Immature natural killer cell (primary cell): ENCODE measurements around the gene GNG14. TPM values are rescaled to one million over a fixed set of nuclear protein-coding genes. Genes with fewer than 3 reads are reported as not detected.
"Not testable (repeated sequence)": the region's sequence is repeated elsewhere in the genome, so short reads cannot be mapped to it uniquely, and the experiment has no call there.

Source experiments
- DNase-seq, 3 donors: peaks; one replicate each; pipeline ENCODE4 v3.0.0; 2022; ENCODE audit warnings: mixed read lengths in 1 of 3
- H3K27ac Mint-ChIP-seq, 6 donors: one replicate each; pipeline ENCODE4 v1.8.0; 2020; ENCODE audit warnings: mixed read lengths in 6 of 6, mild to moderate bottlenecking in 5 of 6, inconsistent platforms in 4 of 6, moderate library complexity in 3 of 6
- H3K27me3 Mint-ChIP-seq, 3 donors: one replicate each; pipeline ENCODE4 v1.8.0; 2020 to 2021; ENCODE audit warnings: low read depth in 3 of 3, mild to moderate bottlenecking in 3 of 3, mixed read lengths in 3 of 3, moderate library complexity in 3 of 3, inconsistent platforms in 1 of 3
- H3K36me3 Mint-ChIP-seq, 3 donors: one replicate each; pipeline ENCODE4 v1.8.0; 2020; ENCODE audit warnings: mixed read lengths in 3 of 3, inconsistent platforms in 2 of 3, mild to moderate bottlenecking in 2 of 3
- H3K4me1 Mint-ChIP-seq, 2 donors: one replicate each; pipeline ENCODE4 v1.8.0; 2020; ENCODE audit warnings: inconsistent platforms in 2 of 2, mild to moderate bottlenecking in 2 of 2, mixed read lengths in 2 of 2, moderate library complexity in 1 of 2
- H3K4me3 Mint-ChIP-seq, 5 donors: one replicate each; pipeline ENCODE4 v1.8.0; 2020; ENCODE audit warnings: mild to moderate bottlenecking in 5 of 5, mixed read lengths in 5 of 5, inconsistent platforms in 3 of 5, moderate library complexity in 3 of 5
- H3K9me3 Mint-ChIP-seq, 6 donors: one replicate each; pipeline ENCODE4 v1.8.0; 2020; ENCODE audit warnings: mild to moderate bottlenecking in 6 of 6, mixed read lengths in 6 of 6, inconsistent platforms in 4 of 6, moderate library complexity in 3 of 6
- polyA plus RNA-seq, 3 donors: library from polyadenylated mRNA; unstranded; fragments of 300-500 nt; fragmentation: Illumina TruSeq; gene quantifications; one replicate each; pipeline ENCODE4 v1.2.3, GENCODE V29; 2021

The GNG14 gene
- polyA plus RNA-seq, 3 donors from 2014 or later, result not detected

- Mint-ChIP-seq H3K9me3 (no peaks in the 10 kb centered on the region), H3K36me3 (peaks cover 0 to 30% (median 8%) of the 10 kb centered on the region in 3 donors), H3K4me1 (no peaks in the 10 kb centered on the region), H3K27ac (no peak overlapping the region), H3K27me3 (no peaks in the 10 kb centered on the region), H3K4me3 (no peak overlapping the region)
- DNase-seq, result no peak
Measured at GRCh38 chr19:12711187-12711586, 23.4 kb downstream of the GNG14 start.

- not testable (repeated sequence) for H3K27me3 Mint-ChIP-seq, H3K4me3 Mint-ChIP-seq, H3K27ac Mint-ChIP-seq, H3K4me1 Mint-ChIP-seq, H3K9me3 Mint-ChIP-seq
- DNase-seq, result peak in 1 of 3 donors; percentile 43
- H3K36me3 Mint-ChIP-seq, result peaks cover 0 to 28% (median 8%) of the 10 kb centered on the region in 3 donors
Measured at GRCh38 chr19:12712077-12712476, 24.3 kb downstream of the GNG14 start.

- not testable (repeated sequence) for H3K4me1 Mint-ChIP-seq, DNase-seq, H3K9me3 Mint-ChIP-seq, H3K27me3 Mint-ChIP-seq, H3K4me3 Mint-ChIP-seq, H3K27ac Mint-ChIP-seq
- H3K36me3 Mint-ChIP-seq, result peaks cover 0 to 28% (median 8%) of the 10 kb centered on the region in 3 donors
Measured at GRCh38 chr19:12713304-12713703, 25.5 kb downstream of the GNG14 start.

GRCh38 chr19:12715102-12715501 is 27.3 kb downstream of the GNG14 start:
- Mint-ChIP-seq H3K4me3 (no peak overlapping the region), H3K27ac (no peak overlapping the region), H3K4me1 (peaks cover 8% of the 10 kb centered on the region in 2 donors), H3K9me3 (no peaks in the 10 kb centered on the region), H3K27me3 (peaks cover 0 to 2% (median 2%) of the 10 kb centered on the region in 3 donors), H3K36me3 (peaks cover 0 to 25% (median 8%) of the 10 kb centered on the region in 3 donors)
- DNase-seq, result no peak

- H3K36me3 Mint-ChIP-seq, result peaks cover 0 to 20% (median 3%) of the 10 kb centered on the region in 3 donors
- H3K4me1 Mint-ChIP-seq, result peaks cover 13 to 15% of the 10 kb centered on the region in 2 donors
- H3K27ac Mint-ChIP-seq, result no peak overlapping the region
- DNase-seq, result no peak
- peaks cover 2 to 4% (median 3%) of the 10 kb centered on the region in 3 donors for H3K27me3 Mint-ChIP-seq
- H3K9me3 Mint-ChIP-seq, result no peaks in the 10 kb centered on the region
- H3K4me3 Mint-ChIP-seq, result no peak overlapping the region
Measured at GRCh38 chr19:12715929-12716328, 28.1 kb downstream of the GNG14 start.

GRCh38 chr19:12720296-12720695 is 32.5 kb downstream of the GNG14 start:
- Mint-ChIP-seq H3K36me3 (peaks cover 0 to 4% (median 4%) of the 10 kb centered on the region in 3 donors), H3K27me3 (peaks cover 18 to 21% (median 19%) of the 10 kb centered on the region in 3 donors), H3K4me3 (peak overlapping the region; percentile 63 to 92 (median 74)), H3K4me1 (peaks cover 41 to 47% of the 10 kb centered on the region in 2 donors), H3K27ac (peak overlapping the region in 4 of 6 donors; percentile 40 to 84 (median 76)), H3K9me3 (no peaks in the 10 kb centered on the region)
- DNase-seq, result no peak

GRCh38 chr19:12720851-12721655 is 33.3 kb downstream of the GNG14 start:
- peaks cover 18 to 21% (median 19%) of the 10 kb centered on the region in 3 donors for H3K27me3 Mint-ChIP-seq
- peaks cover 0 to 4% (median 4%) of the 10 kb centered on the region in 3 donors for H3K36me3 Mint-ChIP-seq
- H3K27ac Mint-ChIP-seq, result peak overlapping the region; percentile 71 to 94 (median 84)
- H3K4me1 Mint-ChIP-seq, result peaks cover 41 to 47% of the 10 kb centered on the region in 2 donors
- H3K9me3 Mint-ChIP-seq, result no peaks in the 10 kb centered on the region
- DNase-seq, result no peak
- peak overlapping the region; percentile 87 to 93 (median 88) for H3K4me3 Mint-ChIP-seq

GRCh38 chr19:12721656-12722565 is 34.1 kb downstream of the GNG14 start:
- H3K4me3 Mint-ChIP-seq, result peak overlapping the region; percentile 92 to 96 (median 93)
- H3K27ac Mint-ChIP-seq, result peak overlapping the region; percentile 79 to 95 (median 93)
- peak in 2 of 3 donors; percentile 44 to 52 for DNase-seq
- peaks cover 0 to 8% (median 6%) of the 10 kb centered on the region in 3 donors for H3K36me3 Mint-ChIP-seq
- peaks cover 41 to 54% of the 10 kb centered on the region in 2 donors for H3K4me1 Mint-ChIP-seq
- no peaks in the 10 kb centered on the region for H3K9me3 Mint-ChIP-seq
- peaks cover 18 to 21% (median 19%) of the 10 kb centered on the region in 3 donors for H3K27me3 Mint-ChIP-seq

- Mint-ChIP-seq H3K9me3 (no peaks in the 10 kb centered on the region), H3K27ac (peak overlapping the region; percentile 92 to 95 (median 93)), H3K4me3 (peak overlapping the region; percentile 90 to 96 (median 93)), H3K4me1 (peaks cover 41 to 54% of the 10 kb centered on the region in 2 donors), H3K27me3 (peaks cover 16 to 21% (median 19%) of the 10 kb centered on the region in 3 donors), H3K36me3 (peaks cover 0 to 8% (median 7%) of the 10 kb centered on the region in 3 donors)
- DNase-seq, result peak; percentile 93 to 94 (median 93)
Measured at GRCh38 chr19:12722566-12723380, 35.0 kb downstream of the GNG14 start.

GRCh38 chr19:12723381-12723640 is 35.5 kb downstream of the GNG14 start:
- no peak for DNase-seq
- Mint-ChIP-seq H3K4me1 (peaks cover 41 to 54% of the 10 kb centered on the region in 2 donors), H3K36me3 (peaks cover 0 to 11% (median 8%) of the 10 kb centered on the region in 3 donors), H3K4me3 (peak overlapping the region; percentile 90 to 96 (median 93)), H3K27me3 (peaks cover 19 to 21% (median 19%) of the 10 kb centered on the region in 3 donors), H3K9me3 (no peaks in the 10 kb centered on the region), H3K27ac (peak overlapping the region; percentile 92 to 95 (median 93))

- peak within 1 kb of the TSS; percentile 90 to 96 (median 93) for H3K4me3 Mint-ChIP-seq
- peaks cover 0 to 11% (median 8%) of the 10 kb centered on the region in 3 donors for H3K36me3 Mint-ChIP-seq
- H3K4me1 Mint-ChIP-seq, result peaks cover 39 to 49% of the 10 kb centered on the region in 2 donors
- H3K9me3 Mint-ChIP-seq, result no peaks in the 10 kb centered on the region
- DNase-seq, result peak; percentile 38 to 41 (median 39)
- H3K27ac Mint-ChIP-seq, result peak within 1 kb of the TSS; percentile 92 to 95 (median 93)
- peaks cover 19 to 21% (median 19%) of the 10 kb centered on the region in 3 donors for H3K27me3 Mint-ChIP-seq
Measured at GRCh38 chr19:12723641-12724426, 36.0 kb downstream of the GNG14 start, which contains the start of gene TNPO2. TNPO2 (minus strand) TSS chr19:12723932; CDS start chr19:12720977, 2,955 bp downstream.

GRCh38 chr19:12725612-12726011 is 37.8 kb downstream of the GNG14 start:
- DNase-seq, H3K9me3 Mint-ChIP-seq, H3K27ac Mint-ChIP-seq, H3K4me3 Mint-ChIP-seq: not testable (repeated sequence)
- Mint-ChIP-seq H3K36me3 (peaks cover 7 to 20% (median 13%) of the 10 kb centered on the region in 3 donors), H3K4me1 (peaks cover 36 to 50% of the 10 kb centered on the region in 2 donors), H3K27me3 (peaks cover 16 to 19% (median 19%) of the 10 kb centered on the region in 3 donors)
